SK-N-MC (cell line): Measurements from ENCODE around the gene LCOR.

Experiments used
- EZH2 ChIP-seq: fragments of 200-600 bp; sonication (generic); IDR thresholded peaks from one replicate; pipeline ENCODE4 v1.6.1; 2017; ENCODE audit warnings: antibody characterized with exemption
- FOXP2 ChIP-seq: optimal IDR thresholded peaks from 2 replicates; pipeline ENCODE3; 2011; ENCODE audit warnings: mild to moderate bottlenecking, moderate library complexity; ENCODE audit not compliant: insufficient read depth; ENCODE audit errors: extremely low read length, control extremely low read depth
- POLR2AphosphoS5 ChIP-seq: IDR thresholded peaks from 2 replicates; pipeline ENCODE4 v1.6.1; 2012; ENCODE audit warnings: mild to moderate bottlenecking, low read depth, low read length, borderline replicate concordance

GRCh38 chr10:97042716-97043562 lies 210.8 kb downstream of the LCOR start:
- TF ChIP-seq POLR2AphosphoS5 (no peak), EZH2 (no peak), FOXP2 (no peak)
